ENCODE results near the gene THRSP.
"Not testable (repeated sequence)": the region's sequence is repeated elsewhere in the genome, so short reads cannot be mapped to it uniquely, and the experiment has no call there.

THRSP gene

GRCh38 chr11:78063440-78064181, at the start of gene THRSP:
Gene THRSP (plus strand): TSS chr11:78063861. CDS start chr11:78063882, 21 bp downstream.
- DNase-seq = no peak

DNA sequence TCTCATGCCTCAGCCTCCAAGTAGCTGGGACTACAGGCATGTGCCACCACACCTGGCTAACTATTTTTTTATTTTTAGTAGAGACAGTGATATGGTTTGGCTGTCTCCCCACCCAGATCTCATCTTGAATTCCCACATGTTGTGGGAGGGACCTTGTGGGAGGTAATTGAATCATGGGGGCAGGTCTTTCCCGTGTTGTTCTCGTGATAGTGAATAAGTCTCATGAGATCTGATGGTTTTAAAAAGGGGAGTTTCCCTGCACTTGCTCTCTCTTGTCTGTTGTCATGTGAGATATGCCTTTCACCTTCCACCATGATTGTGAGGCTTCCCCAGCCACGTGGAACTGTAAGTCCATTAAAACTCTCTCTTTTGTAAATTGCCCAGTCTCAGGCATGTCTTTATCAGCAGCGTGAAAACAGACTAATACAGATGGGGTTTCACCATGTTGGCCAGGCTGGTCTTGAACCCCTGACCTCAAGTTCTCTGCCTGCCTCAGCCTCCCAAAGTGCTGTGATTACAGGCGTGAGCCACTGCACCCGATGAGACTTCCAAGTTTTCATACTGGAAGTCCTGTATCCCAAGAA, 48.6 kb upstream of the THRSP start:
- DNase-seq = peak; percentile 16

- no peak for DNase-seq
Observed at GRCh38 chr11:78015878-78016277, 47.8 kb upstream of the THRSP start.

DNA sequence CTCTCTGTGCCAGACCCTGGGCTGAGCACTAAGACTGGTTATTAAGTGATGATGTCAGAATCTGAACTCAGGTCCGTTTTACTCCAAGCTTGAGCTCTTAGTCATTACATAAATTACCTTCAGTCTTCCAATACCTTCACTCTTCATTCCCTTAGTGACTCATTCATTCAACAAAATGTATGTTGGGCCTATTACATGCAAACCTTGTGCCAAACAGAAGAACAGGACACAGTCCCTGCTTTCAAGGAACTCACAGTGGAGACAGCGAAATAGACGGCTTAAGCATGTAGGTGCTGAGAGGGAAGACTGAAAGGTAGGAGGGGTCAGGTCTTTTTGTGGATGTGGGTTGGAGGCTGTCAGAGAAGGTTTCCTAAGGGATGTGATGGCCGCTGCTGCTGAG, 43.9 kb upstream of the THRSP start:
- no peak for DNase-seq

DNA sequence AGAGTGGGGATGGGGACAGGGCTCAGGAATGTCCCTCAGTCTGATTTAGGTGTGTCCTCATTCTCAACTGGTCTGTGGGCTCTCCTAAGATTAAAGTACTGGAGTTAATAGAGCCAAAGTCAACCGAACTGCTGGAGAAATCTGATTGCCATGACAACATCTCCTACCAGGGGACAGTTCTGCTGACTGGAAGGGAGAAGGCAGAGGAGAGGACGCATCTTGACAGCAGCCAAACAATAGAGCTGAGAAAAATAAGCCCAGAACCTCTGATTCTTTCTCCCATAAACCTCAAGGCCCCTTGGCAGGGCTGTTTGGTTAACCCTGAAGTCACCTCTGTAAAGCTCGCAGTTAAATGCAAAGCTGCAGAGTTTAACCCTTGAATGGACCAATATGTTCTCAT, 43.4 kb upstream of the THRSP start:
- DNase-seq = no peak

- DNase-seq = no peak
Observed at GRCh38 chr11:78021611-78022010, 42.0 kb upstream of the THRSP start.

GRCh38 chr11:78022397-78023396, 41.0 kb upstream of the THRSP start, which contains the start of gene KCTD14:
Gene KCTD14 (minus strand): TSS chr11:78023276. CDS start chr11:78023249, 27 bp downstream.
- no peak for DNase-seq

- DNase-seq = no peak
Observed at GRCh38 chr11:78023426-78023825, 40.2 kb upstream of the THRSP start.

DNA sequence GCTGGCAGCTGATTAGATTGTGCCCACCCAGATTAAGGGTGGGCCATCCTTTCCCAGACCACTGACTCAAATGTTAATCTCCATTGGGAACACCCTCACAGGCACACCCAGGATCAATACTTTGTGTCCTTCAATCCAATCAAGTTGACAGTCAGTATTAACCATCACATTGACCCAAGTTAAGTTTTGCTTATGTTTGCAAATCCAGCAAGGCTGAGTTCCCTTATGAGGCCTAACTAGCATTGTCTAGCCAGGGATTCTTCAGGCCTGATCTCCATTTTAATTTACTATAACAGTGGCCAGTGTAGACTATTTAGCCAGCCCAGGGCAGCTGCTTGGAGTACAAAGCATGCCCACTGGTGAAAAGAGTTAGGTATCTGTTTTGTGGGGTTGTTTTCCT, 38.3 kb upstream of the THRSP start:
- no peak for DNase-seq

- no peak for DNase-seq
Observed at GRCh38 chr11:78027759-78028158, 35.9 kb upstream of the THRSP start.

- not testable (repeated sequence) for DNase-seq
Observed at GRCh38 chr11:78028423-78028822, 35.2 kb upstream of the THRSP start.

DNA sequence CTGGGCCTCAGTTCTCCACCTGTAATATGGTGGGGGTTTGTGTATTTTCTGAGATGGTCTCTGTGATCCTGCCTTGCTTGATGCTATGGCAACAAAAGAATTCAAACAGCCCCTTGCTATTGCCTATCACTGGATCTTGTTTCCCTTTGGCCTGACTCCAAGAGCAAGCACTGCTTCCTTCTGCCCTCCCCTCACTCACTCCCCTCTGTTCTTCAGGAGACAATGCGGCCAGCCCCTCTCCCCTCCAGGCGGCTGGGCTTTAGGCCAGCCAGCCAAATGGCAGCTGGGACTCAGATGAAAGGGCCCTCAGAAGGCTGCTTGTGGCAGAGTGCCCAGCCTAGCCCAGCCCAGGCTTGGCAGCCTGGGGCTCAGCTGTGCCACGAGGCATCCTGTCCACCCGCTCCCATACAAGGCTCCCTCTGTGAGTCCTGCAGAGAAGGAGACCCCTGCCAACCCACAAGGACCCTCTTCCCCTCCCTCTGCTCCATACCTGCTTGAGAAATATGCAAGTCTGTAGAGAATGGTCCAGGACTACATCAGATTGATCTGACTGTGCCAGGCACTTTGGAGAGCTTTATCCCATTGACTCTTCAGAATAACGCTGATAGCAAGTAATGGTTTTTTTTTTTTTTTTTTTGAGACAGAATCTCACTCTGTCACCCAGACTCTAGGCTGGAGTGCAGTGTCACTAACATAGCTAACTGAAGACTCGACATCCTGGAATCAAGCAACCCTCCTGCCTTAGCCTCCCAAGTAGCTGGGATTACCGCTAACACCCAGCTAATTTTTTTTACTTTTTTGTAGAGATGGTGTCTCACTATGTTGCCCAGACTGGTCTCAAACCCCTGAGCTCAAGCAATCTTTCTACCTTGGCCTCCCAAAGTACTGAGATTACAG, 33.0 kb upstream of the THRSP start:
- no peak for DNase-seq

DNA sequence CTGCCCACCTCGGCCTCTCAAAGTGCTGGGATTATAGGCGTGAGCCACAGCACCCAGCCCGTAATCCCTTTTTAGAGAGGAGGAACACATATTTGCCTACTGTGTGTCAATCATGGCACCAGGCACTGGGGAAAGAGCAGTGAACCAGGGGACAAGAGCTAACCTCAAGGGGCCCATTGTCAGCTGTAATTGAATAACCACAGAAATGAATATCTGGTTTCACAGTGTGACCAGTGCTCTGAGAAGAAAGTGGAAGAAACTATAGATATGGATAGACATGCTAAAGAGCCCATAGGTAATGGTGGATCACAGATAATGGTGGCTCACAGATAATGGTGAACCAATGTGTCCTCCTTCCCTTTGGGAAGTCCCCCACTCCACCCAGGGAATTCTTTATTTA, 32.0 kb upstream of the THRSP start:
- no peak for DNase-seq

DNA sequence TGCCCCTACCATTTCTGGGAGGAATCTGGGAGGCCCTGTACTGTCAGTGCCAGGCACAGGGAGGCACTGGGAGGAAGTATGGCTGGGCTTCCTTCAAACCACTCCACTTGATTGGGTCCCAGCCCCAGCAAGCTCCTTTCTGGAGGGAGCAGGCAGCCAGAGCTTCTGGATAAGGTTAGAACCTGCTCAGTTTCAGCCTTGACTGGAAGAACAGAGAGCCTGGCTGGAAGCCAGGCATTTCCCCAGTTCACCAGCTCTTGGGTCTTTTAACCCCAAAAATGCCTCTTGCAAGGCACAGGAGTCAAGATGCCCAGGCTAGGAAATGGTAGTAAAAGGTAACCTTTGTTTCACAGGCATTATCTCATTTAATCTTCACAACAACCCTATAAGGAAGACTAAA, 31.6 kb upstream of the THRSP start:
- no peak for DNase-seq

DNA sequence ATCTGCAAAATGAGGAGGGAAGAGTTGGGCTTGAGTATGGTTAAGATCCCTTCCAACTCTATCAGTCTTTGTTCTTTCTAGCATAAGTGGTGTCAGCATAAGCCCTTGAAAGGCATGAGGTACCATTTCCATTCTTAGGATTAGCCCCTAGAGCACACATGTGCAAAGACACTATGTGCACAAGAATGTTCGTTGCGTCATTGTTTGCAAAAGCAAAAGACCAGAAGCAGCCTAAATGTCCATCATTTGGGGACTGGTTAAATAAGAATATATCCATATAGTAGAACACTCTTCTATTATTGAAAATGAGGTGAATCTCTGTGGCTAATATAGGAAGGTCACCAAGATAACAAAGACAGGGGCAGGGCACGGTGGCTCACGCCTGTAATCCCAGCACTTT, 30.6 kb upstream of the THRSP start:
- DNase-seq = no peak

- DNase-seq = no peak
Observed at GRCh38 chr11:78034623-78035022, 29.0 kb upstream of the THRSP start.

DNA sequence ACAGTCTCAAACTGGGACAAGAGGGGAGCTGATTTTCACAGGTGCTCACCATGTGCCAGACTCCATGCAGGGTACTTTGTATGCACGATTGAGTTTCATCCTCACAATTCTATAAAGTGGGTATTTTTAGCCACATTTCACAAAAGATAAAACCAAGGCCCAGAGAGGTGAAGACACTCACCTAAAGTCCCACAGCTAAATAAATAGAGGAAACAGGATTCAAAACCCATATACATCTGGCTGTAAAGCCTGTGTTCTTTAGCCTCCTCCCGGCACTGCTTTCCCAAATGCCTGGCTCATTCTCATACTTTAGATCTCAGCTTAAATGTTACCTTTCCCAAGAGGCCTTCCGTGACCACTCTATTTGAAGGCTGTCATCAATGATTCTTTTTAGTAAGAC, 27.3 kb upstream of the THRSP start:
- DNase-seq = no peak

DNA sequence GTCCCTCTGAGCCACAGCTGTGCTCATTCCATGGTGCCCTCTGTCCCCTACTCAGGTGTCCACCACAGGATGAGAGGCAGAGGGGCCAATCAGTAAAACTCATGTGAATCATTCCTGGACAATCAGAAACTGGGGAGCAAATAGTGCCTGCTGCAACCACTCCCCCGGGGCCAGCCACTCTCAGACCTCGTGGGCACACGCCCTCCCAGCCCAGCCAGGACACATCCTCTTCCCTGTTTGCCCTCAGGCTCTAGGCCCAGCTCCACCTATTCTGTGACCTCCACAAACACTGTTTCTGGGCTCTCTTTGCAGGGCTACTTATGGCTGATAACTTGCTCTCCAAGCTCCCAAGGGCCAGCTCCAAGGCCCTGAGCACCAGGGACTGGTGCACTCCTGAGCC, 26.6 kb upstream of the THRSP start:
- no peak for DNase-seq

DNA sequence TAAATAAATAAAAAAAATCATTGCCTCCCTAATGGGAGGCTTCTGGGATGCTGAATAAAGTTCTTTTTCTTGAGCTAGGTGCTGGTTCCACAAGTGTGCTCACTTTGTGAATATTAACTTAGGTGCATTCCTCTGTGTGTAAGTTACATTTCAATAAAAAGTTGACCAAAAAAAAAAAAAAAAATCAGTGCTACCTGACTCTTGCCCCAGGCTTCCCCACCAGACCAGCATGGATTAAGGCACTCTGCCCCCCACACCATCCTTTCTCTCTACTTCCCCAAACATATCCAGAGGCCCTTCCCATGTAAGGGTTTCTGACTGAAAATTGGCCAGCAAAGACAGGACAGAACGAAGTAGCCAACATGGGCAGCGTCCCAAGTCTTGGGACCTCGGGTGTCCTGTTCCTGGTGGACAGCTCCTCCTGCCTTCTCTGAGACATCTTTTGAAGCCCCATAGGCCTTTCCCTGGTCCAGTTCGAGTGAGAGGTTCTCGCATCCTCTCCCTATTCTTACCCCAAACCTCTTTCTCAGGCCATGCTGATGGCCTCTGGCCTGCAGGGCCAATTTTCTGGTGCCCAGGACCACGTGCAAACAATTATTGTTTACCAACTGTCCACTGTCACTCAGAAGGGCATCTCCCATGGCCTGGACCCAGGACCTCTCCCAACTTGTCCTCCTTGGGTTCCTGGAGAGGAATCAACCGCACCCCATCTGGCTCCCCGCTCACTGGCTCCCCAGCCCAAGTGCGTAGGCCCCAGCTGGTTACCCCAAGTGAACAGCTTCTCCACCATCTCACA, 25.6 kb upstream of the THRSP start:
- no peak for DNase-seq

DNA sequence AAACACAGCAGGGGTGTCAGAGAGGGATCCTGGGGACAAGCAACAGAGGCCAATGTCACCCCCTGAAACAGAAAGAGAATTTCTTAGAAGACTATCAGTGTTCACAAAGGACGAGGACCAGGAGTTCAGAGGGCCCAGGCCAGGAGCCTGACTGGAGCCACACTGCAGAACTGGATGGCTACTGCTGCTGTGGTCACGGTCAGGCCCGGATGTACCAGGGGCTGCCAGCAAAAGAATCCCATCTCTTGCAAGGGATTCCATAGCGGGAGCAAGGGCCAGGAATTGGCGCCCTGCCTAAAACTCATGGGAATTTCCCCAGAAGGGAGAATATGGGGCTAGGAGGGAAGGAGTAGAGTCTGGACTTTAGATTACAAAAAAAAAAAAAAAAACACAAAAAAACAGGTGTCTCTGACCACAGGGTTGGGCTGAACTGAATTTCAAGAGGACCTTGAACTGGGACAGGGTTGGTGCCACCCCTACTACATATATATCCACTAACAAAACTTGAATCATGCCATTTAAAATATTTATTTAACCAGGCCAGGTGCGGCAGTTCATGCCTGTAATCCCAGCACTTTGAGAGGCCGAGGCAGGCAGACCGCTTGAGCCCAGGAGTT, 24.9 kb upstream of the THRSP start:
- DNase-seq = no peak

DNA sequence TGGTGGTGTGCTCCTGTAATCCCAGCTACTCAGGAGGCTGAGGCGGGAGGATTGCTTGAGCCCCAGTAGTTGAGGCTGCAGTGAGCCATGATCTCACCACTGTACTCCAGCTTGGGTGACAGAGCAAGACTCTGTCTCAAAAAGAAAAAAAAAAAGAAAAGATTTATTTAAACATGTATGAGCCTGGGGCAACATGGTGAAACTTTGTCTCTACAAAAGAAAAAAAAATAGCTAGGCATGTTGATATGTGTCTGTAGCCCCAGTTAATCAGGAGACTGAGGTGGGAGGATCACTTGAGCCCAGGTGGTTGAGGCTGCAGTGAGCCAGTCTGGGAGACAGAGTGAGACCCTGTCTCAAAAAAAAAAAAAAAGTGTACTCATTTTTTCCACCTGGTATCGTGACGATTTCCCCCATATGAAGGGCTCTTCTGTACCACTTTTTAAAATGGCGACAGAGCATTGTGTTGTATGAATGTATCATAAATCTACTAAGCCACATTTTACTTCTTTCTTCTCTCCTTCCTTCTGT, 24.2 kb upstream of the THRSP start:
- no peak for DNase-seq

Data from suppressor macrophage treated with lipopolysaccharide for 4 hours (primary cell).